Activated T-helper 1 cell treated with anti-CD3 and anti-CD28 coated beads, Interleukin-2, amount 50 U/mL, for 16 hours (primary cell): ENCODE data around the gene TEX53.

ENCODE experiments used
- DNase-seq, 2 donors: peaks; one replicate each; pipeline ENCODE4 v3.0.0-alpha.2; 2020; ENCODE audit warnings: low read depth in 1 of 2, low spot score in 1 of 2

The TEX53 gene

DNA sequence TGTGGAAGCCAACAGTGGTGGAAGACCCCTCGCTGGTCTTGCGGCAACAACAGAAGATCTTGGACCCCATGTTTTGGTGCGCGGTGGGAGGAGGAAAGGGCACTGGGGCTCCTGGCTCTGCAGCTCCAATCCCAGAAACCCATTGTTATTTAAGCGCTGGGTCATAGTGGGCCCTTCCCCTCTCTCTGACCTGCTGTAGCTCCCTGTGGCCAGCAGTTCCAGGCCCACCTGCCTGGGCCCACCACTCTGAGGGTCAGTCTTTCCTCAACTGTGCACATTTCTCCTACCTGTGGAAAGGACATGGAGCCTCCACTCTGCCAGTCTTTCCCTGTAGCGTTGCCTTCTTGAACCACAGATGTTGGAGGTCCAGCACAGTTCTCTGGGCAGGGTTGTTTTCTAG lies at the start of gene TEX53:
TSS of gene TEX53 (minus strand) at position 101 of the 400 bp plus-strand sequence. CDS start at position 70, 31 bp downstream.
- DNase-seq, result no peak

GRCh38 chr9:114706711-114707110 lies 49.1 kb upstream of the TEX53 start:
- no peak for DNase-seq

DNA sequence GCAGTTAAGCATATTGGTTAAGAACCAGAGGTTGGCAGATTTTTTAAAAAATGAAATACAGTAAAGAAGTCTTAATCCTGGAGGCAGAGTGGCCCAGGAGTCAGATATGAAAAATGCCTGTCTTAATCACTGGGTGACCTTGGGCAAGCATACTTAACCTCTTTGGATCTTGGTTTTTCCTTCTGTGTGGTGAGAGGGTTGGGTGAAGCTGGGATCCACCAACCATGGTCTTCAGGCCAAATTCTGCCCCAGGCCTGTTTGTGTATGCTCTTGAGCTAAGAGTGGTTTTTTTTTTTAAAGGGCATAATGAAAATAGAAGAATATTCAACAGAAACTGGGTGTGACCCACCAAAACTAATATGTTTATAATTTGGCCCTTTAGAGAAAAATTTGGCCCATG lies 44.4 kb upstream of the TEX53 start:
- DNase-seq, result no peak

GRCh38 chr9:114697951-114698351 lies 40.3 kb upstream of the TEX53 start:
- no peak for DNase-seq

DNA sequence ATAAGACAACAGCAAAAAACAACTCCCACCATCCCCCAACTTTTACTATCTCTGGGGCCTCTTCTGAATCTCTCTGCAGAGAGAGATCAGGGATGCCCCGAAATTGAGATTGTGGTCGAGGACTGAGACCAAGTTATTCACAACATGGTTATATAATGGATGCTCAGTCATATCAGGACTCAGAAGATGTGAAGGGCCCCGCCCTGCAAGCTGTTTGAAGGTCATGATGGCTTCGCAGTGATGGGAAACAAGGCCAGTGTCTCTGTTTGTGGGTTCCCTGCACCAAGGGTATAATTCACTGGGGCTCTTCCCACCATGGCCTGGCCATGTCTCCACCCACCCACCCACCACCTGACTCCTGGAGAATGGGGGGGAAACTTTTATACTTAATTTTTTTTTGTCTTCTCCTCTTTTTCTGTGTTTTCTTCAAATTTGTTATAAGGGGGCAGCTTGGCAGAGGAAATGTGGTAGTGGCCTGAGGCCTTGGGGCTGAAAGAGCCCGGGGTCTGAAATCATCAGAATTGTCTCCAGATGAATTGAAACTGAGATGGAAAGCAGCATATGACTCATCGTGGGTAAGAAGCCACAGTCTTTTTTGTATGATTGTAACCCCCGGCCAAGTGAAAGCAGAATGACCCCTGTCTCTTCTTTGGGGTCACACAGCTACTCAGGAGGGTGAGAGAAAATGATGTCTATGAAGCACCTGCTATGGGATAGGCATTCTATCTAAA lies 39.4 kb upstream of the TEX53 start:
- peak in 1 of 2 donors; percentile 25 for DNase-seq

GRCh38 chr9:114695948-114696347 lies 38.3 kb upstream of the TEX53 start:
- DNase-seq, result no peak

DNA sequence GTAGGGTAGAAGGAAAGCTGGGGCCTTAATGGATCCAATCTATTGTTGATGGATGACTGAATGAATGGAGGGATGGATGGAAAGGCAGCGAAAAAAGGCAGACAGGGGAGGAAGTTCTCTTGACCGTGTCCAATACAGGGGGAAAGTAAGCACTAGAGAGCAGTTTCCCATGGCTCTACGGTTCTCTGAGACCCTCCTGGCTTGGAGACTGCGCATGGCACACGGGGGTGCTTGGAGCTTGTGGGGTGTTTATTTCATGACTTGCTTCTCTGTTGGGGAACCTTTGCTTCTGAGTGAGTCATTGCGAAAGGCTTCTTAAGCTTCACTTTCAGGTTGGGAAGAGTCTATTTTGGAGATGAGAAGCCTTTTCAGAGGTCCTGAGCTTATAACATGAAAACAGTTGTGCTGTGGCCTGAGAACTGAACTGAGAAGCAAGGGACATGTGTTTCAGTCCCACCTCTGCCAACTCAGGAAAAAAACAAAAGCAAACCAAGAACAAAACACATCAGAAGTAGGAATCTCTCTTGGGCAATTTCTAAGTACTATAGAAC lies 37.2 kb upstream of the TEX53 start:
- DNase-seq, result no peak

- DNase-seq, result no peak
Measured at GRCh38 chr9:114694146-114694545, 36.5 kb upstream of the TEX53 start.

GRCh38 chr9:114693248-114693855 lies 35.7 kb upstream of the TEX53 start:
- no peak for DNase-seq

DNA sequence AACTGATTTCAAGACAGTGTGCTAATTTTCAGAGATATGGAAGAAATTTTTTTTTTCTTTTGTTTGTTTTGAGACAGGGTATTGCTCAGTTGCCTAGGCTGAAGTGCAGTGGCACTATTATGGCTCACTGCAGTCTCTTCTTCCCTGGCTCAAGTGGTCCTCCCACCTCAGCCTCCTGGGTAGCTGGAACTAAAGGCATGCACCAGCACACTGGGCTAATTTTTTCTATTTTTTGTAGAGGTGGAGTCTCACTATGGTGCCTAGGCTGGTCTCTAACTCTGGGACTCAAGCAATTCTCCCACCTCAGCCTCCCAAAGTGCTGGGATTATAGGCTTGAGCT lies 34.3 kb upstream of the TEX53 start:
- no peak for DNase-seq

- DNase-seq, result peak; percentile 8 to 59
Measured at GRCh38 chr9:114691046-114691955, 33.7 kb upstream of the TEX53 start.

- DNase-seq, result no peak
Measured at GRCh38 chr9:114690308-114690707, 32.7 kb upstream of the TEX53 start.

DNA sequence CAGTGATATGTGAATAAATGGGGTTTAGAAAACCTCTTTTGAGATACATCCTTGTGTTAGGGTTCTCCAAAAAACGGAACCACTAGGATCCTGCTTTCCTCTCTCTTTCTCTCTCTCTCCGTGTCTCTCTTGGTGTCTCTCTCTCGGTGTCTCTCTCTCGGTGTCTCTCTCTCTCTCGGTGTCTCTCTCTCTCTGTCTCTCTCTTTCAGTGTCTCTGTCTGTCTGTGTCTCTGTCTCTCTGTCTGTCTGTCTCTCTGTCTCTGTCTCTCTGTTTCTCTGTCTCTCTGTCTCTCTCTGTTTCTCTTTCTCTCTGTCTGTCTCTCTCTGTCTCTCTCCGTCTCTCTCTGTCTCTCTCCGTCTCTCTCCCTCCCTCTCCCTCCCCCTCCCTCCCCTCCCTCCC lies 32.2 kb upstream of the TEX53 start:
- no peak for DNase-seq

DNA sequence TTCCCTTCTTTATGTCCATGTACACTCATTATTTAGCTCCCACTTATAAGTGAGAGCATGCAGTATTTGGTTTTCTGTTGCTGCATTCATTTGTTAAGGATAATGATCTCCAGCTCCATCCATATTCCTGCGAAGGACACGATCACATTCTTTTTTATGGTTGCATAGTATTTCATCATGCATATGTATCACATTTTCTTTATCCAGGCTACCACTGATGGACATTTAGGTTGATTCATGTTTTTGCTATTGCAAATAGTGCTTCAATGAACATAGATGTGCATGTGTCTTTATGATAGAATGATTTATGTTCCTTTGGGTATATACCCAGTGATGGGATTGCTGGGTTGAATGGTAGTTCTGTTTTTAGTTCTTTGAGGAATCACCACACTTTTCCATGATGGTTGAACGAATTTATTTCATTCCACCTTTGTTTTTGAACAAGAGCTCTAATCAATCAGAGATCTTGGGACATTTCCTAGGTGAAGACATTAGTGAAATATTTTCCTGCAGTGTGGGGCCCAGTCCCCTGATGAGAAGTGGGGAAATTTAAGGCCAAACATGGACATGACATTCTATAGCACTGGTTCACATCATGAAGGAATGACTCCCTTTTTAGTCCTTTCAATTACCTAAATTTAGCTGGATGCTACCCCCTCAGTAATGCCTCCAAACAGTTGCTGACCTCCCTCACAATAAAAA lies 31.5 kb upstream of the TEX53 start:
- no peak for DNase-seq

DNA sequence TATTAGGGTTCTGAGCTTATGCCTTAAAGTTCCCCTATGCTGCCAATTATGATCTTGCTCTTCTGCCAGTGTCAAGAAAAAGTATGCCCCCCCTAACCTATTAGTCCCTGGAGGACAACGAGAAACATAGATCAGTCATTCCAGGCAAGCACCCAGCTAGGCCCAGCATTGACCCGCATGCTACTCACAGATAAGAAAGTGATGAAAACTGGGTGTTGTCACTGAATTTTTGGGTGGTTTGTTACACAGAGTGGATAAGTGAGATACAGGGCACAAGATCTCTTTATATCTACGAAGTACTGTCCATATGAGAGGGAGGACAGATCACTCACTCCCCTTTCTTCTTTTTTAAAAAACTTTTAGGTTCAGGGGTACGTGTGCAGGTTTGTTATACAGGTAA lies 30.8 kb upstream of the TEX53 start:
- DNase-seq, result no peak

GRCh38 chr9:114687034-114687433 lies 29.4 kb upstream of the TEX53 start:
- no peak for DNase-seq

- no peak for DNase-seq
Measured at GRCh38 chr9:114685951-114686350, 28.3 kb upstream of the TEX53 start.

- no peak for DNase-seq
Measured at GRCh38 chr9:114684036-114684435, 26.4 kb upstream of the TEX53 start.

DNA sequence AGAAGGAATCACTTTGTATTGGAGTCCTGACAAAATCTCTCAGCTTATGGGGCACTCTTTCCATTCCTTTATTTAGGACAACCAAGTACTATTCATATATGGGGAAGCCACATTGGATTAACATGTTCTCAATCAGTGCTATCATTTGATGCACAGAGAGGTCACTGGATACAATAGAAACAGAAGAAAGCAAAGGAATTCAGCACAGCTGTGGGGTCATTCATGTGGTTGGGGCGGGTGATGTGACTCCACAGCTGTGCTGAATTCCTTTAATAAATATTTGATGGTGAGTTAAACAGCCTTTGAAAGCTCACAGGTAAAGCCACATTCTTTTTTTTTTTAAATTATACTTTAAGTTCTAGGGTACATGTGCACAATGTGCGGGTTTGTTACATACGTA lies 25.2 kb upstream of the TEX53 start:
- no peak for DNase-seq

DNA sequence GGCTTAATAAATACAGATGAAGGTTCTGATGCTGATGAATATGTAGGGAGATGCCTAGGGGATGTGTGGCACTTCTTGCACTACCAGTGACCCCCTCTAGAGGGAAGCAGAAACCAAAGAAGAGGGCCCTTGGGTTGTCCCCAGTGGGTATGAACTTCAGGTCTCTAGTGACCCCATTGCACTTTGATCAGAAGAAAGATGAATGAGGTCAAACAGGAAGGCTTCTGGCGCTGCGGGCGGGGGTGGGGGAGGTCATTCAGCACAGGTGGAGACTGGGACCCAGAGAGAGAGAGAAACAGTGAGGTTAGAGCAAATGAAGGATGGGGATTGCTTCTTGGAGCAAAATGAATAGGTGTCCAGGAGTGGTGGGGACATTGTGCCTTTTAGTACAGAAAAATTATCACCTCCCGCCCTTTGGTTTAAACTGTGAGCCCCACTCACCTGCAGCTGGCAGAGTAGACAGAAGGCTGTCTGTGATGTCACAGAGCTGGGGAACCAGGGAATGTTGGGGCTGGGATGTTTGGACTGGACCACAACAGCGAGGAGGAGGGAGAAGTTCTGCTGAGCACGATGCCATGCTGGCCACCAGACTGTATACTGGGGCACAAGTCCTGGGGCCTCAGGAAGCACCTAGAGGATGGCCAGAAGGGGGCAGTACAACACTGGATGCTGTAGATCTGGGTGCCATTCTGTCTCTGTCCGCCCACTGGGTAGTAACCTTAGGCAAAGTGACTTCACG lies 24.2 kb upstream of the TEX53 start, which contains the start of gene TEX48:
TSS of gene TEX48 (minus strand) at position 599 of the 739 bp plus-strand sequence. CDS start 10,469 bp downstream, outside the sequence.
- peak; percentile 38 to 67 for DNase-seq
